ENCODE measurements around the gene ATP6V0D1. TPM values are rescaled to one million over a fixed set of nuclear protein-coding genes. Genes with fewer than 3 reads are reported as not detected.

The ATP6V0D1 gene
- total RNA-seq (2022; extraction: Qiagen RNA extraction): 102 to 121 TPM (median 114 TPM) in 5 replicates

DNA sequence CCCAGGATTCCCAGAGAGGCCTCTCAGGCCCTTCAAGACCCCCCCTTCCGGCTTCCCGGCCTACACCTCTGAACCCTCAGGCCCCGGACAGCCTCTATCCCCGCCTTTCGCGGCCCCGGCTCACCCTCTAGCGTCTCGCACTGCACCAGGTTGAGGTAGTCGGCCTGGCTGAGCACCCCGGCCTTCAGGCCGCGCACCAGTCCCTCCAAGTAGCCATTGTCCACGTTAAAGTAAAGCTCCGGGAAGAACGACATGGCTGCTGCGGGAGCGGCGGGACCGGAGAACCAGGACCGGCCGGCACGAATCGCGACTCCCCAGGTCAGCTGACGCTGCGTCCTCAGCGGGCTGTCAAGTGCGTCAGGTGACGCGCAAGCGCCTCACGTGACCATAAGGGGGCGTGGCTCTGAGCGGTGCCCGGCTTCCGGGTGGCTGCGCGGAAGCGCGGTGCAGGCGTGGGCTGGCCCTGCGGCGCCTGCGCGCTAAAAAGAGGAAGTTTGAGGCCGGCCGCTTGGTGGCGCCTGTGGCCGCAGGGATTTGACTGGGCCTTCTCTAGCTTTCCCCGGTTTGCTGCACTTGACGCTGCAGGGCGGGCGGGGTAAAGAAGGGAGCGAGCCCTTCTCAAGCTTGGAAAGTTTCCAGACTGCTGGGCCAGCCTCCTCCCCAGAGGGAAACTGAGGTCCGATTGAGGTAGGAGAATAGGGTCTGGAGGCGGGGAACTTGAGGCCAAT, at the start of gene ATP6V0D1:
TSS of gene ATP6V0D1 (minus strand) at position 325 of the 728 bp plus-strand sequence. CDS start at position 254, 71 bp downstream.

DNA sequence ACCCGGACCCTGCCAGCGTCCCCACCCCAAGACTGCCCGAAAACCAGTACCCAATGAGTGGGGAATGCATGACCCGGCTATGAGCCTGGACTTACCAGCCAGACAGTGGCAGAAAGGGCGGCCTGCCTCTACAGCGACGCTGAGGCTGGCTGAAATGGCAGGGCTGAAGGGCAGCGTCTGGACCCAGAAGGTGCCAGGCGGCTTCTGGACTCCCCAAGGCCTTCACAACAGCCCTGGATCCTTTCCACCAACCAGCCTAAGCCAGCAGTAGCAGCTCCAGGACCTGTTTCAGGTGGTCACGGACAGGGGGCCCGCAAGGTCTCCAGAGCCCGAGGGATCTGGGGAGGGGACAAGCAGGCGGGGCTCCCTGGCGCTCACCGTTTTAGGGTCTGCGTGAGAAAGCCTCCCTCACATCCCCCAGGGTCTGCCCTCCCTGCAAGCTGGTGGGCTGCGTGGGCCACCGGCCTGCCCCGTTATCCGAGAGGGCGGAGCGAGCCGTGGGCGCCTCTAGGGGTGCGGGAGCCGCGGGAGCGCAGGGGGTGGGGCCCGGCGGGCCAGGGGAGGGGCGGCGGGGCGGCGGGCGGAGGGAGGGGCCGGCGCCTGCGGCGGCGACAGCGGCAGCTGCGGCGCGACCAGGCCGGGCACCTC, 47.4 kb upstream of the ATP6V0D1 start, which contains the start of gene RIPOR1:
TSS of gene RIPOR1 (plus strand) at position 608 of the 648 bp plus-strand sequence. CDS start 9,618 bp downstream, outside the sequence.

DNA sequence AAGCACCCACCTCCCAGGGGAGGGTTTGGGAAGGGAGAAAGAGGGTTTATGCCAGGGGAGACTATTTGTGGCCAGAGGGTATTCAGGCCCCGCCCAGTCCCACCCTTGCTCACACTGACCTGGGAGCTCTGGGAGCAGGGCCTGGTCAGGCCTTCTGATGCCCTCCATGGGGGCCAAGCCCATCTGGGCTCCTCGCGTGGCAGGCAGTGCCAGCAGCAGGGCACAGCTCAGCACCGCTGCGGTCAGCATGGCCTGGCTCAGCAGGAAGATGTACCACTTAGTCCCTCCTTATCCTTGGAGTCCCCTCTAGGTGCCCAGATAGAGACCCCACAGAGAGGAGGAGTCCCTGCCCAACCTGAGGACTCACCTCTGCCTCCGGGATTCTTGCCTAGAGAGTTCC, 2.2 kb upstream of the ATP6V0D1 start, which contains the start of gene AGRP:
TSS of gene AGRP (minus strand) at position 398 of the 400 bp plus-strand sequence. CDS start at position 249, 149 bp downstream.

DNA sequence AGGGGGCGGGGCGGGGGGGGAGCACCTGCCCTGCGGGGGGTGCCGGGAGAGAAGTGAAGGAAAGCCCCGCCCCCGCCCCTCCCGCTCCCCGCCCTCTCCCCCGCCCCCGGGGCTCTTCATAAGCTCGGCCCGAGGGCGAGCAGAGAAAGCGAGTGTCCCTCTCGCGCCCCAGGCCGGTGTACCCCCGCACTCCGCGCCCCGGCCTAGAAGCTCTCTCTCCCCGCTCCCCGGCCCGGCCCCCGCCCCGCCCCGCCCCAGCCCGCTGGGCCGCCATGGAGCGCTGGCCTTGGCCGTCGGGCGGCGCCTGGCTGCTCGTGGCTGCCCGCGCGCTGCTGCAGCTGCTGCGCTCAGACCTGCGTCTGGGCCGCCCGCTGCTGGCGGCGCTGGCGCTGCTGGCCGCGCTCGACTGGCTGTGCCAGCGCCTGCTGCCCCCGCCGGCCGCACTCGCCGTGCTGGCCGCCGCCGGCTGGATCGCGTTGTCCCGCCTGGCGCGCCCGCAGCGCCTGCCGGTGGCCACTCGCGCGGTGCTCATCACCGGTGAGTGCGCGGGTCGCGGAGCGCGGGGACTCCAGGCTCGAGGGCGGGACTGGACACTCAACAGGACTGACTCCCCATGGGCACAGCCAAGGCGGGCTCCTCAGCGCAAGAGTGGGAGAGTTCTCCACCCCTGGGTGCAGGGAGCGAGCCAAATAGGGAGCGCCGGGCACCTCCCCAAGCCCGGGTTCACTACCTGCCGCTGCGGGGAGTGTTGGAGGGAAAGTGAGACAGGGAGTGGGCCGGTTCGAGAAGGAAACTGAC, 49.8 kb downstream of the ATP6V0D1 start, which contains the start of gene HSD11B2:
TSS of gene HSD11B2 (plus strand) at position 145 of the 798 bp plus-strand sequence. CDS start at position 273, 128 bp downstream.

DNA sequence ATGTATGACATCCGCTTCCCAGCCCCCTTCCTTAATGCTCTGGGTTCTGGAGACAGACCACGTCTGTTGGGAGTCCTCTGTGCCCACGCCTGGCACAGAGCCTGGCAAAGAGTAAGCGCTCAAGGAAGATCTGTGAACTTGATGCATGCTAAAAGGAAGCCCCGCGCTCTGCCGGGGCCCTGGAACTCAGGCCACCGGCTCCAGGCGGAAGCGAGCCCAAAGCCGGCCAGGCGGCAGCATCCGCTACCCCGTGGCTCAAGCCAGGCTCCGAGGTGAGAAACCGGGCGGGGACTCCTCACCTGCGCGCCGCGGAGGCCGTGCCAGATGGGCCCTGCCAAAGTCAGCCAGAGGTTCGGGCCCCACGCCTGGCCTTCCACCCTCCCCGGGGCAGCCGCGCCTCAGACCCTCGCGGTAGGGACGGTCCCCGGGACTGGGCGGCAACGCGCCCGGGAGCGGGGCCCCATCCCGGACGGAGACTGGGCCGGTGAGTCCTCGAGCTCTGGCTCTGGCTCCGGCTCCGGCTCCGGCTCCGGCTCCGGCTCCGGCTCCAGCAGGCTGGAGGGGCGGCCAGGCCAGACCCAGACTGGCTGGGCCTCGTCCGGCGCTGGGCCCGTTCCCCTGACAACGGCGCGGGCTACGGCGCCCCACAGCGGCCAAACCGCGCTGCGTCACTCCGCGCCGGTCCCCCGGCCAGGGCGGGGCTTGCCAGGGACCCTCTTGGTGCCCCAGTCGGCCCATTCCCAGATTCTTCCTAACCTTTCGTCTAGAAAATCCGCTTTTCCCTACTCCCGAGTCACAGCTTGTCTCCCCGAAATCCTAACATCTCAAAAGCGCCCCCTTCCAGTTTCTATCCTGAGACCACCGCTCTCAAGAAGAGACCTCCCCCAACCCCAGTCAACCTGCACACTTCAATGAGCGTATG, 64.8 kb downstream of the ATP6V0D1 start, which contains the start of gene ZDHHC1:
TSS of gene ZDHHC1 (minus strand) at position 606 of the 922 bp plus-strand sequence. CDS start 8,702 bp downstream, outside the sequence.

DNA sequence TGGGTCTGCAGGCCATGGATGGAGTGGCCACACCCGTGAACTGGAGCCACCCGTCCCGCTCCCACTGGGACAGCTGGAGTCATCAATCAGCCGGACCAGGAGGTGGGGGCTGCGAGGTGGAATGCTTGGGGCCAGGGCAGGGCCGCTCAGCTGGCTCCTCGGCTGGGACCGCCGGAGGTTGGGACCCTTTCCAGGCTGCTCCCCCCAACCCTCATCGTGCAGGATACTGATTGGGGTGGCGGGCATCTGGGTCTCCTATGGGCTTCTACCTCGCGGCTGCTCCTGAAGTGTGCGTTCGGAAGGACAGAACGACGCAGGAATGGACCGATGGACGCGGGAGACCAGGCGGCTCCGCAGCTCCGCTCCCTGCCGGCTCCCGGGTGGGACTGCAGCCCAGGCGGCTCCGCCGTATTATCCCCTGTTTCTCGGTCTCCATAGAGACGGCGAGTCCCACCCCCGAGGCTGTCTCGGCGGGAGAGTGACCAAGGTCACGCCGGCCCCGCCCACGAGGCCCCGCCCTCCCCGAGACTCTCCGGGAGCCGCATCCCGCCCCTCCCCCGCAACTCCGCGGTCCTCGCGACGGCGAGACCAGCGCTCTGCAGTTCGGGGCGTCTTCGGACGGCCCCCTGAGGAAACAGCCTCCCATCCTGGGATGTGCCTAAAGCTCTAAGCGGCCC, 87.7 kb downstream of the ATP6V0D1 start, which contains the start of gene TPPP3:
TSS of gene TPPP3 (minus strand) at position 388 of the 677 bp plus-strand sequence. CDS start 2,387 bp downstream, outside the sequence.

Other genes with a start within 250 kb of the ATP6V0D1 start
- gene FHOD1, start 233.7 kb downstream of the ATP6V0D1 start, total RNA-seq (2022; extraction: Qiagen RNA extraction): 41.9 to 59.6 TPM (median 54.0 TPM) in 5 replicates
- gene SLC9A5, start 232.2 kb downstream of the ATP6V0D1 start, total RNA-seq (2022; extraction: Qiagen RNA extraction): 1.2 to 1.9 TPM (median 1.5 TPM) in 5 replicates
- gene PLEKHG4, start 201.6 kb downstream of the ATP6V0D1 start, total RNA-seq (2022; extraction: Qiagen RNA extraction): 12.7 to 16.0 TPM (median 15.3 TPM) in 5 replicates
- 0.21 to 0.53 TPM (median 0.39 TPM) in 5 replicates for gene KCTD19, start 154.4 kb downstream of the ATP6V0D1 start, total RNA-seq (2022; extraction: Qiagen RNA extraction)
- gene LRRC36, start 154.3 kb downstream of the ATP6V0D1 start, total RNA-seq (2022; extraction: Qiagen RNA extraction): 0.06 to 0.17 TPM in 2 of 5 replicates, not detected in the others
- 9.5 to 13.9 TPM (median 13.7 TPM) in 5 replicates for gene TPPP3, start 87.7 kb downstream of the ATP6V0D1 start, total RNA-seq (2022; extraction: Qiagen RNA extraction)
- 5.4 to 6.9 TPM (median 6.8 TPM) in 5 replicates for gene ZDHHC1, start 64.7 kb downstream of the ATP6V0D1 start, total RNA-seq (2022; extraction: Qiagen RNA extraction)
- 2.0 to 2.3 TPM (median 2.2 TPM) in 5 replicates for gene HSD11B2, start 50.0 kb downstream of the ATP6V0D1 start, total RNA-seq (2022; extraction: Qiagen RNA extraction)
- 0.20 TPM in 1 of 5 replicates, not detected in the others for gene AGRP, start 2.4 kb upstream of the ATP6V0D1 start, total RNA-seq (2022; extraction: Qiagen RNA extraction)
- gene RIPOR1, start 47.7 kb upstream of the ATP6V0D1 start, total RNA-seq (2022; extraction: Qiagen RNA extraction): 38.8 to 45.9 TPM (median 43.7 TPM) in 5 replicates
- gene CTCF, start 81.4 kb upstream of the ATP6V0D1 start, total RNA-seq (2022; extraction: Qiagen RNA extraction): 31.5 to 41.8 TPM (median 34.4 TPM) in 5 replicates
- 1.5 to 2.7 TPM (median 2.2 TPM) in 5 replicates for gene CARMIL2, start 164.0 kb upstream of the ATP6V0D1 start, total RNA-seq (2022; extraction: Qiagen RNA extraction)
- gene ACD, start 179.1 kb upstream of the ATP6V0D1 start, total RNA-seq (2022; extraction: Qiagen RNA extraction): 33.0 to 37.8 TPM (median 35.2 TPM) in 5 replicates
- gene PARD6A, start 179.8 kb upstream of the ATP6V0D1 start, total RNA-seq (2022; extraction: Qiagen RNA extraction): 1.5 to 2.4 TPM (median 2.2 TPM) in 5 replicates
- 6.6 to 12.8 TPM (median 11.7 TPM) in 5 replicates for gene ENKD1, start 185.6 kb upstream of the ATP6V0D1 start, total RNA-seq (2022; extraction: Qiagen RNA extraction)
- 0.05 to 0.13 TPM in 2 of 5 replicates, not detected in the others for gene C16orf86, start 185.7 kb upstream of the ATP6V0D1 start, total RNA-seq (2022; extraction: Qiagen RNA extraction)
- gene GFOD2, start 238.2 kb upstream of the ATP6V0D1 start, total RNA-seq (2022; extraction: Qiagen RNA extraction): 15.8 to 18.5 TPM (median 16.2 TPM) in 5 replicates